Esophagus squamous epithelium (tissue), 4 donors: ENCODE measurements around the gene N4BP3.

Source experiments
- POLR2A ChIP-seq, 4 donors: fragments of 450-650 bp; IDR thresholded peaks; one replicate each; pipeline ENCODE4 v1.6.1; 2017; ENCODE audit warnings: antibody characterized with exemption in 4 of 4, mild to moderate bottlenecking in 4 of 4, moderate library complexity in 3 of 4
- TF ChIP-seq, protein P1 (sequence below), 6 experiments: fragments of 450-650 bp in 4 of 6; fragments of 200-600 bp in 2 of 6; sonication (generic) in 2 of 6; IDR thresholded peaks; one replicate each; pipeline ENCODE4 v1.5.1; 2016 to 2019; ENCODE audit warnings: antibody characterized with exemption in 6 of 6, mild to moderate bottlenecking in 4 of 6, moderate library complexity in 4 of 6

- TF ChIP-seq, protein P1, sequence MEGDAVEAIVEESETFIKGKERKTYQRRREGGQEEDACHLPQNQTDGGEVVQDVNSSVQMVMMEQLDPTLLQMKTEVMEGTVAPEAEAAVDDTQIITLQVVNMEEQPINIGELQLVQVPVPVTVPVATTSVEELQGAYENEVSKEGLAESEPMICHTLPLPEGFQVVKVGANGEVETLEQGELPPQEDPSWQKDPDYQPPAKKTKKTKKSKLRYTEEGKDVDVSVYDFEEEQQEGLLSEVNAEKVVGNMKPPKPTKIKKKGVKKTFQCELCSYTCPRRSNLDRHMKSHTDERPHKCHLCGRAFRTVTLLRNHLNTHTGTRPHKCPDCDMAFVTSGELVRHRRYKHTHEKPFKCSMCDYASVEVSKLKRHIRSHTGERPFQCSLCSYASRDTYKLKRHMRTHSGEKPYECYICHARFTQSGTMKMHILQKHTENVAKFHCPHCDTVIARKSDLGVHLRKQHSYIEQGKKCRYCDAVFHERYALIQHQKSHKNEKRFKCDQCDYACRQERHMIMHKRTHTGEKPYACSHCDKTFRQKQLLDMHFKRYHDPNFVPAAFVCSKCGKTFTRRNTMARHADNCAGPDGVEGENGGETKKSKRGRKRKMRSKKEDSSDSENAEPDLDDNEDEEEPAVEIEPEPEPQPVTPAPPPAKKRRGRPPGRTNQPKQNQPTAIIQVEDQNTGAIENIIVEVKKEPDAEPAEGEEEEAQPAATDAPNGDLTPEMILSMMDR (IDR thresholded peaks at IDR 0.05) = no peak
- TF ChIP-seq POLR2A (IDR thresholded peaks at IDR 0.05) = no peak
Observed at GRCh38 chr5:178107756-178108310, 5.5 kb upstream of the N4BP3 start.
